ENCODE data around the gene GPS1. TPM values are rescaled to one million over a fixed set of nuclear protein-coding genes. Genes with fewer than 3 reads are reported as not detected.

GPS1 gene
- total RNA-seq, 1 experiment from 2014 or later, result 160 TPM

DNA sequence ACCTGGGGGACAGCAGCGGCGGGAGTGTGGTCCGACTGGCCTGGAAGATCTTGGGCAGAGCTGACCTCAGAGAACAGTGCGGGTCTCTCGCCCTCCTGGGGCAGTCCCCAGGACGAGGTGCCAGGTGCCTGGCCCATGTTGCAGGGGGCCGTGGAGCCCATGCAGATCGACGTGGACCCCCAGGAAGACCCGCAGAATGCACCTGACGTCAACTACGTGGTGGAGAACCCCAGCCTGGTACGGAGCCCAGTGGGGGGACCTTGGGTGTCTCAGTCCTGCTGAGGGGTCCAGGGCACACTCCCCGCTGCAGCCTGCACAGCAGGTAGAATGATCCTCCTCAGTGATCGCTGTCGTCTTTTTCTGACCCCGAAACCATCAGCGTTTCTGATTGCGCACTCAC is 1.4 kb downstream of the GPS1 start:
- no peak for DNase-seq (ENCODE audit: low read depth)
- in situ Hi-C loops (cut with HindIII; ENCODE audit: low pct_unique_long_range_greater_than_20kb, low sequenced_read_pairs), result no loop called here

DNA sequence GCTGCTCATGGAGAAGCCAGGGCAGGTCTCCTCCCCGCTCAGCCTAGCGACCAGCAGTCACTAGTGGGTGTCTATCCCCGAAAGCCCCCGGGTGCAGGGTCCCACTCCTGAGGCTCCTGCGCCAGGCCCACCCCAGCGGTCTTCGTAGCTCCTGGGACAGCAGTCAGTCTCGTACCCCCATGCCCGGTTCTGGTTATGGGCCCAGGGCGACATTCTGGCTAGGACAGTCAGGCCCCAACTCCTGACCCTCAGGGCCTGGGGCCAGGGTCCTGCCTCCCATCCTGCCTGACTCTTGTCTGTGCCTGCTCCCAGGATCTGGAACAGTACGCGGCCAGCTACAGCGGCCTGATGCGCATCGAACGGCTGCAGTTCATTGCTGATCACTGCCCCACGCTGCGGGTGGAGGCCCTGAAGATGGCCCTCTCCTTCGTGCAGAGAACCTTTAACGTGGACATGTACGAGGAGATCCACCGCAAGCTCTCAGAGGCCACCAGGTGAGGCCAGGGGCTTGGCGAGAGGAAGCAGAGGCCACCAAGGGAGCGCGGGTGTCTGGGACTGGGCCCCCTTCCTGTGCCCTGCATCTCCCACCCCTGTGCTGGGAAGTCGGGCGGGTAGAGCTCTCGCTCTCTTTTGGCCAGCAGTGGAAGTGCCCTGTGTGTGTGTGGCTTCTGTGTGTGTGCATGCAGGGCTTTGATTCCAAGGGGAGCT is 2.0 kb downstream of the GPS1 start:
- no peak for DNase-seq (ENCODE audit: low read depth)
- in situ Hi-C loops (cut with HindIII; ENCODE audit: low pct_unique_long_range_greater_than_20kb, low sequenced_read_pairs), result no loop called here

DNA sequence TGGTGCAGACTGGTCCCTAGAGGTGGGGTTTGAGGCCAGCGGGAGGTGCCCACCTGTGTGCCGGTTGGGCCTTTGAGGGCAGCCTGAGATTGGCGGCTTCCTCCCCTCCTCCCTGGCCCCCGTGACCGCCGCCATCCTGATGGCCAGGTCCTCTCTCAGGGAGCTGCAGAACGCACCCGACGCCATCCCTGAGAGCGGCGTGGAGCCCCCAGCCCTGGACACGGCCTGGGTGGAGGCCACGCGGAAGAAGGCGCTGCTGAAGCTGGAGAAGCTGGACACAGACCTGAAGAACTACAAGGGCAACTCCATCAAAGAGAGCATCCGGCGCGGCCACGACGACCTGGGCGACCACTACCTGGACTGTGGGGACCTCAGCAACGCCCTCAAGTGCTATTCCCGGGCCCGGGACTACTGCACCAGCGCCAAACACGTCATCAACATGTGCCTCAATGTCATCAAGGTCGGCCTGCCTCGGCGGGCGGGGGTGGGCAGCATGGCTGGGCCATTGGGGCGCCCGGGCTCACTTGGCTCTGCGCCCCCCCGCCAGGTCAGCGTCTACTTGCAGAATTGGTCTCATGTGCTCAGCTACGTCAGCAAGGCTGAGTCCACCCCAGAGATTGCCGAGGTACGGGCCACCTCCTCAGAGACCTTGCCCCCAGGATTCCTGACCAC is 2.8 kb downstream of the GPS1 start:
- in situ Hi-C loops (cut with HindIII; ENCODE audit: low pct_unique_long_range_greater_than_20kb, low sequenced_read_pairs), result no loop called here

DNA sequence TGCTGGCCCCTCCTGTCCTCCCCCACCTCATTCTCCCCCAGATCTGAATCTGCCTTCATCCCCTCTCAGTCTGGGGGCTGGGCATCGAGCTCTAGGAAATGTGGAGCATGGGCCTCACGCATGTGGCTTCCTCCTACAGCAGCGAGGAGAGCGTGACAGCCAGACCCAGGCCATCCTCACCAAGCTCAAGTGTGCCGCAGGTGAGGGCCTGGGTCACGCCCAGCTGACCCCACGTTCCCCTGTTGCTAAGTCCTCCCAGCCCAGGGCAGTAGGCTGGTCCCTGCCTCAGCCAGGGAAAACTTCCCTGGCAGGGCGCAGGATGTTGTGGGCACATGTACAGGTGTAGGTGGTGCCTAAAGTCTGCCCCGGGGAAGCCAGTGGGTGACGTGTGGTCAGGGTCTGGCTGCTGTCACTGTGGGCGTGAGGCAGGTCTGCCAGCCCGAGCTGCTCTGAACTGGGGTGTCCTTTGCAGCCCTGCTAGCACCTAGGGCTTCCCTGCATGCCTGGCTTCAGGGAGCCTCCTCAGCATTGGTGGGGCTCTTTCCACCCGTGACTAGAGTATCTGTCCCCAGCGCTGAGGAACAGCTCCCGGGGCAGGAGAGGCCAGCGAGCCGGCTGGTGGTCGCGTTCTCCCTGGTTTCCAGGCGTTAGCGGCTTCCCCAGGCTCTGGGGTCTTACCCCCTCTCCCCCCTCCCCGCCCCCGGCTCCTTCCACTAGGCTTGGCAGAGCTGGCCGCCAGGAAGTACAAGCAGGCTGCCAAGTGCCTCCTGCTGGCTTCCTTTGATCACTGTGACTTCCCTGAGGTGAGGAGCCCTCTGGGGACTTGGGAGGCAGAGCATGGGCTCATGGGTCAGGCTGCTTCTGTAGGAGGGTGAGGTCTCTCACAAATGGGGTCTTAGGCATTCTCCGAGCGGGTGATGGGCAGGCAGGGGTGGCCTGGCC is 3.6 kb downstream of the GPS1 start:
- in situ Hi-C loops (cut with HindIII; ENCODE audit: low pct_unique_long_range_greater_than_20kb, low sequenced_read_pairs), result no loop called here
- DNase-seq (ENCODE audit: low read depth), result no peak

More for the DNA sequence above, 2.8 kb downstream of the GPS1 start:
- no peak for DNase-seq (ENCODE audit: low read depth)

DNA sequence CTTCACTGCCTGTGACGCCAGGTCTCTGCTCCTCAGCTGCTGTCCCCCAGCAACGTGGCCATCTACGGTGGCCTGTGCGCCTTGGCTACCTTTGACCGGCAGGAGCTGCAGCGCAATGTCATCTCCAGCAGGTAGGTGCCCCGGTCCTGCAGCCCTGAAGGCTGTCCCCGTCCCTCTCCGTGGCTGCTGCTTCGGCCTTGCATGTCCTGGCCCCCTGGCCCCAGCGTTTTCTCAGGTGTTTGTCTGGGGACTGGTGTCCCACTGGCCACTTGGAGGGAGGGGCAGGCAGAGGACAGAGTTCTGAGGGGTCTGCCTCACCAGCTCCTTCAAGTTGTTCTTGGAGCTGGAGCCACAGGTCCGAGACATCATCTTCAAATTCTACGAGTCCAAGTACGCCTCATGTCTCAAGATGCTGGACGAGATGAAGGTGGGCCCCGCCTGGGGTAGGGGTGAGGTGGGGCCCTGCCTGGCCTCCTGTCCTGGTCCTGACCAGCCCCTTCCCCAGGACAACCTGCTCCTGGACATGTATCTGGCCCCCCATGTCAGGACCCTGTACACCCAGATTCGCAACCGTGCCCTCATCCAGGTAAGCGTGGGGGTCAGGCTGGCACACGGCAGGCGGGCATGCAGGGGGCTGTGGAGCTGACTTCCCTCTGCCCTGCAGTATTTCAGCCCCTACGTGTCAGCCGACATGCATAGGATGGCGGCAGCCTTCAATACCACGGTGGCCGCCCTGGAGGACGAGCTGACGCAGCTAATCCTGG is 4.4 kb downstream of the GPS1 start:
- DNase-seq (ENCODE audit: low read depth), result no peak
- in situ Hi-C loops (cut with HindIII; ENCODE audit: low pct_unique_long_range_greater_than_20kb, low sequenced_read_pairs), result no loop called here

DNA sequence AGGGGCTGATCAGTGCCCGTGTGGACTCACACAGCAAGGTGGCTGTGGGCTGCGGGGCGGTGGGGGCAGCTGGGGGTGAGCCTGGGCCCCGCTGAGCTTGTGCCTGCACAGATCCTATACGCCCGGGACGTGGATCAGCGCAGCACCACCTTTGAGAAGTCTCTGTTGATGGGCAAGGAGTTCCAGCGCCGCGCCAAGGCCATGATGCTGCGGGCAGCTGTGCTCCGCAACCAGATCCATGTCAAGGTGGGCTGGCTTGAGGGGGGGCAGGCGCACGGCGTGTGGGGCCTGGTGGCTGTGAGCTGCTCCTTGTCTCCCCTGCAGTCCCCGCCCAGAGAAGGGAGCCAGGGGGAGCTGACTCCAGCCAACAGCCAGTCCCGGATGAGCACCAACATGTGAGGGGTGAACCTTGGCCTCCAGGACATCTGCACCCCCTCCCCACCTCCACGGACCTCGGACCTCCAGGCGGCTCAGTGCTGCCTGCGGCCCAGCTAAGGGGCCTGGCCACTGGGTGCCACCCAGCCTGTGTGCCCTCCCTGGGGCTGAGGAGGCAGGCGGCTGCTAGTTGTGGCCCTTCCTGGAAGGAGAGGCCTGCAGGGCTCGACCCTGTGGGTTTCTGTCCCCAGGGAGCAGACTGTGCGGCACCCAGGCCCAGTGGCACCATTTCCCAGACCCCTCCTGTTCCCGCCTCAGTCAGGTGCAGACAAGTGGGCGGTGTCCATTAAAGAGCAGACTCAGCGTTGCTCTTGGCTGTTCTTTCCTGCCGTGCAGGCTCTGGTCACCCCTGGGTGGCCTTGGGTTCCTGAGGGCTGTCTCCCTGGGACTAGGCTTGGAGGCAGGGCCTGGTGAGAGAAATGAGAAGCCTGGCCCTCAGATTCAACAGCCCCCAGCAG is 5.3 kb downstream of the GPS1 start:
- in situ Hi-C loops (cut with HindIII; ENCODE audit: low pct_unique_long_range_greater_than_20kb, low sequenced_read_pairs), result no loop called here
- DNase-seq (ENCODE audit: low read depth), result no peak

DNA sequence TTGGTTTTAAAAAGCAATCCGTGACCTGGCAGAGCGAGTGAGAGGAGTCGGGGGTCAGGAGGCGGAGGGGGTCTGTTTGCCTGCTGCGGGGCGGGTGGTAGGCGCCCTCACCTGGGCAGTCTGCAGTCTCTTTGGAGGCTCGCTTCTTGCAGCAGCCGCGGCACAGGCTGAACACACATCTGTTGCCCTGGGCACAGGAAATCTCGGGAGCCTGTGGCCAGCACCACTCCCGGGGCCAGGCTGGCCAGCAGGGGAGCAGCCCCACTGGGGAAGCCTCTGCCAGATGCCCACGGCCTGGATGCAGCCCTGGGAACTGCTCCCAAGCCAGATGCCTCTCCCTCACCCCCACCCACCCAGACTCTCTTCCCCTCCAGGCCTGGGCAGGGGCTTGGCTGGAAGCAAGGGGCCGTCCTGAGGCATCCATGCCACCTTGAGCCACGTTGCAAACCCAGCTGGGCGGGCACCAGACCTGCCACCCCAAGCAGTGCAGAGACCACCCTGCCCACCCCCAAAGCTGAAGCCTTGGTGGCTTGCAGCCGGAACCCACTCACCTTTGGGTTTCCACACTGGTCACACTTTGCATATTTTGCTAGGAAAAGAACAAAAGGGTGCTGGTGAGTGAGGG is 6.6 kb downstream of the GPS1 start:
- in situ Hi-C loops (cut with HindIII; ENCODE audit: low pct_unique_long_range_greater_than_20kb, low sequenced_read_pairs), result no loop called here
- DNase-seq (ENCODE audit: low read depth), result no peak

DNA sequence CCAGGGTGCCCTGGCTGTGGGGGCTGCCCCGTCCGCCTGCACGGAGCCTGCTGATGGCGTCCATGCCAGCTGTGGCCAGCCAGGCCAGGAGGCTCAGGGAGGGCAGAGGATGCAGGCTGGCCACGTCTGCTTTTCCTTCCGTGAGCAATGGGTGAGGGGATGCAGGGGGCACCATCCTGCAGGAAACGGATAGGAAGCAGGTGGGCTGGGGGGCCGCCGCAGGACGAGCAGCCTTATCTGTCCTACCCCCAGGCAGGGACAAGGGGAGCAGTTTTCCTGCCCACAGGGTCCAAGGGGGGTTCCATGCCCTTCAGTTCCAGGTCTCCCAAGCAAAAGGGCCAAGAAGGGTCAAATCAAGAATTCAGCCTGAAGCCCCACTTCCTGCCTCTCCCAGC is 7.2 kb downstream of the GPS1 start:
- in situ Hi-C loops (cut with HindIII; ENCODE audit: low pct_unique_long_range_greater_than_20kb, low sequenced_read_pairs), result no loop called here
- DNase-seq (ENCODE audit: low read depth), result no peak

DNA sequence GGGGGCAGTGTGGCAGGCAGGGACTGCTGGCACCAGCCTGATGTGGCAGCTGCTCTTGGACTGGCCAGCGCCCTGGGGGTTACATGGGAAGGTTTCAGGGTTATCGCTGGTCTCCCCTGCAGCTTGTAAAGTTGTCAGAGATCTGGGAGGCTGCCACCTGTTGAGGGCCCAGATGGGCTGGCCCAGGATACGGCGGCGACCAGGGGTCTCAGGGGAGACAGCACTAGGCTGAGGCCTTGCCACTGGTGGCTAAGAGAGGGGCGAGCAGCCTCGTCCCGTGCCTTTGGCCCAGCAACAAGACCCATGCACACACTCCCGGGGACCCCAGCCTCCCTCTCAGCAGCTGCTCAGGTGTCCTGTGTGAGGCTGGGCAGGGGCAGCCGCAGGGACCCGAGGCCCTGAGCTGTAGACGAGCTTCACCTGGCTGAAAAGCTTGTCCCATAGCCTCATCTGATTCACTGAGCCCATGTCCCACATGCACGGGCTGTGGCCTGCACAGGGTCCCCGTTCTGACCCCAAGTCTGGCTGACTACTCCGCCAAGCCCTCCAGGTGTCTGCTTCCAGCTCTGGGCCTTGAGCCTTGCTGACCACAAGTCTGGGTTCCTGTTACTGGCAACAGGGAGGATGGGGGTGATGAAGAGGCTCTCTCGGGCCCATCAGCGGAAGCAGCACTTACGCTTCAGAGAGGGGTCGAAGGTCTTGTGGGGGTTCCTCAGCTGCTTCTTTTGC is 7.7 kb downstream of the GPS1 start:
- DNase-seq (ENCODE audit: low read depth), result no peak
- in situ Hi-C loops (cut with HindIII; ENCODE audit: low pct_unique_long_range_greater_than_20kb, low sequenced_read_pairs), result no loop called here

DNA sequence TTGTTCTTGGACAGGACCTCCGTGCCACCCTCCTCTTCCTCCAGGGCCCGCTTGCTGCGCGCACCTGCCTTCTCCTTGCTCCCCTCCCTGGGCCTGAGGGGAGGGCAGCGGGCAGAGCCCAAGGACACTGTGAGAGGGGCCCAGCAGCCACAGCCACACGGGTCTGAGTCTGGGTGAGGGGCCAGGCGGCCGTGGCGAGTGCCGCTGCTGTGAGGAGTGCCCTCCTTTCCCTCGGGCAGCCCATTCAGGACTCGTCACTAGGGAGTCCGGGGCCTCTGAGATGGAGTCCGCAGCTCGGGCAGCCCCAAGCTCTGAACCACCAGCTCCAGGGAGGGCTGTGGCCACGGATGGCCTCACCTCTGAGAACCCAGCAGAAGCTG is 8.3 kb downstream of the GPS1 start:
- no peak for DNase-seq (ENCODE audit: low read depth)

DNA sequence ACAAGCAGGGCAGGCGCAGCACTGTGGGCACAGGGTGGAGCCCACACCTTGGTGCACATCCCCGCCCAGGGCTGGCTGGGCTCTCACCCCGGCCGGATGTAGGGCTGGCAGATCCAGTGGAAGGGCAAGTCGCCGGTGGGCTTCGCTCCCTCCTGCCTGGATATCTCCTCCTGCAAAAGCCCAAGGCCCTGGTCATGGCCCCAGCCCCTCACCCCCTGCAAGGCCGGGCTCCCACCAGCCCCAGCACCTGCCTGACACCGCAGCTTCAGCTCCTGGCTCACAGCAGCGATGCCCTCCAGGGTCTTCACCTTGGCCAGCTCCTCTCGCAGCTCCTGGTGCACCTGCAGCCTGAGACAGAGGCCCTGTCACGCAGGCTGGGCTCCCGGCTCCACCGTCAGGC is 8.9 kb downstream of the GPS1 start:
- no peak for DNase-seq (ENCODE audit: low read depth)
- in situ Hi-C loops (cut with HindIII; ENCODE audit: low pct_unique_long_range_greater_than_20kb, low sequenced_read_pairs), result no loop called here

More for the DNA sequence above, 8.3 kb downstream of the GPS1 start:
- in situ Hi-C loops (cut with HindIII; ENCODE audit: low pct_unique_long_range_greater_than_20kb, low sequenced_read_pairs), result no loop called here

DNA sequence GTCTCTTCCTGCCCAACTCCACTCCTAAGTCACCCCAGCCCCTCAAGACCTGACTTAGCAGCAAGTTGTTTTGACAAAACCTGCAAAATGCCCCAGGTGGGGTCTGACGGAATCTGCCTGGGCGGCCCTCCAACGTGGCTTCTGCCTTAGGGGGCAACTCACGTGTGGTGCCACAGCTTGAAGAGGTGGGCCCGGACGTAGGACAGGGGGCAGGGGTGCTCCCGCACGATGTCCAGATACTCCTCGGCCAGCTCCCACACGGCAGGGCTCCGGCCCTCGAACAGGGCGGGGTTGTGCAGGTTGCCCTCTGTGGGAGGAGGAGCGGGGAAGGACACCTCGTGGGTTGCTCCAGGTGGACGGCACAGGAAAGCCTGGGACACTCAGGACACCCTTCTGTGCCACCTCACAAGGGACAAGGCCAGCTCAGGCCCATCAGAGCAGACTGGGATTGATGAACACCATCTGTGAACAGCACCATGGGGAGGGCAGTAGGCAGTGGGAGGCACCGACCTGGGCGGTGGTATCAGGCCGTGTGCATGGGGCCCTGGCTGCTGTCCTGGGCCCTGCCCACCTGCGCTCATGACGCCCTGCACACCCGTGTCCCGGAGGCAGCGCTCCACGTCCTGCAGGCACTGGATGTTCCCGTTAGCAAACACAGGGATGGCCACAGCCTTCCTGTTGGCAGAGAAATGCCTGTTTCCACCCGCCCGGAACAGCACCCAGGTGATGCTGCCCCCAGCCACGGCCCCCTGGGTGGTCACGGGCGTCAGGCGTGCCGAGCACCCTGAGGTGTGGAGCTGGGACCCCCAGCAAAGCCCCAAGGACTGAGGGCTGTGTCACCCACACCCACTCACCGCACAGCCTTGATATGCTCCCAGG is 9.6 kb downstream of the GPS1 start:
- in situ Hi-C loops (cut with HindIII; ENCODE audit: low pct_unique_long_range_greater_than_20kb, low sequenced_read_pairs), result no loop called here
- DNase-seq (ENCODE audit: low read depth), result no peak

DNA sequence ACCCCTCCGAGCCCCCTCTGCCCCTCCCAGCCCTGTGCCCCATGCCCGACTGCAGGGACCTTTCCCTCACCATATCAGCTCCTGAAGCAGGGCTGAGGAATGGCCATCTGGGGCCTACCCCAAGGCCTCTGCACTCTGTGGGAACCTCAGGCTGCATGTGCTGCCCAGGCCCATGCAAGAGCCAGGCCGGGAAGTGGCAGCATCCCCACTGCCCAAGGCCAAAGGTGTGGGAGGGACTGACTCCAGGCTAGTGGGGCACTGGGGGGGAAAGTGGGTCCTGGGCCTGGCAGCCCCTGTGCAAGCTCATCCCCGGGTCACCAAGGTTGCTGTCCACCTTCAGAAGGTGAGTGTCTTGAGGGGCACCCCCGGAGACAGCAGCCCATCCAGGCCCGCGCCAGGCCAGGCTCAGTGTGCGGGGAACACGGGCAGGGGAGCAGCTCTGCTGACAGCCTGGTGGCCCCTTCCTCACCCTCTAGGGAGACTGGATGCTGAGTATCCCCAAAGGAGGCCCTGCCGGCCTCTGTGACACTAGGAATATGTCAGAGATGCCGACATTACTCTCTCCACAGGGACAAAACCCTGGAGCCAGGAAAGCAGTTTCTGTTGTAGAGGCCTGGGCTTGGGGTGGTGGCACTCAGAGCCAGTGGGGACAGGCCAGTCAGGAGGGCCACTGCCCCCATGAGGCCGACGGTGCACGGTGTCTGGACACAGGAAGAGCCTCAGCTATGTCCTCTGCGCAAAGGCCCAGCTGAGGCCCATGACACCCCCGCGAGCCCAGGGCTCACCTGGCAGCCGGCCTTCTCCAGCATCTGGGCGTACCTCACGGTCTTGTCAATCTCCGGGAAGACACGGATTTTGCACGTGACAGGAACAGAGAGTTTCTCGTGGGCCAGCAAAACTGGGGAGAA is 10.6 kb downstream of the GPS1 start:
- in situ Hi-C loops (cut with HindIII; ENCODE audit: low pct_unique_long_range_greater_than_20kb, low sequenced_read_pairs), result no loop called here
- no peak for DNase-seq (ENCODE audit: low read depth)

DNA sequence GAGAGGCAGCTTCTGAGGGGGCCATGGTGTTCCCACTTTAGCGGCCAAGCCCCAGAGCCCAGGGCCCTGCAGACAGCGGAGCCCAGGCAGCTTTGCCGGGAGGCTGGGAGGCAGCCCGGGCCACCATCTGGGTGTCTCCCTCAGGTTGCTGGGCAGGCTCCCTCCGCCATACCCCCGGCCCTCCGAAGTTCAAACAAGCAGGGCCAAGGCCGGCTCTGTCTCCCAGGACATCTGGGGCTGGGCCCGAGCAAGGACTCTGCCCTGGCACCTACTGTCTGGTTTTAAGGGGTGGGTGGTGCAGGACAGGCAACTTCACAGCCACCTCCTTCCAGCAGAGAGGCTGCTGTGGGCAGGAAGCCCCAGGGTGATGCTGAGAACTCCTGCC is 11.3 kb downstream of the GPS1 start:
- DNase-seq (ENCODE audit: low read depth), result no peak
- in situ Hi-C loops (cut with HindIII; ENCODE audit: low pct_unique_long_range_greater_than_20kb, low sequenced_read_pairs), result no loop called here

Data from Caki2 (cell line).